IgD-negative memory B cell (primary cell): ENCODE measurements around the gene MLIP. TPM values are rescaled to one million over a fixed set of nuclear protein-coding genes. Genes with fewer than 3 reads are reported as not detected.

ENCODE experiments used
- H3K27ac Mint-ChIP-seq, 3 donors: one replicate each; pipeline ENCODE4 v1.8.0; 2020 to 2022; ENCODE audit warnings: mild to moderate bottlenecking in 3 of 3, mixed read lengths in 3 of 3, moderate library complexity in 1 of 3
- H3K27me3 Mint-ChIP-seq: one replicate; pipeline ENCODE4 v1.8.0; 2021; ENCODE audit warnings: mixed read lengths
- H3K36me3 Mint-ChIP-seq: one replicate; pipeline ENCODE4 v1.8.0; 2020; ENCODE audit warnings: mild to moderate bottlenecking, mixed read lengths
- H3K4me1 Mint-ChIP-seq, 3 donors: one replicate each; pipeline ENCODE4 v1.8.0; 2020 to 2022; ENCODE audit warnings: mixed read lengths in 3 of 3, mild to moderate bottlenecking in 1 of 3
- H3K4me3 Mint-ChIP-seq, 4 donors: one replicate each; pipeline ENCODE4 v1.8.0; 2020 to 2022; ENCODE audit warnings: mild to moderate bottlenecking in 4 of 4, mixed read lengths in 4 of 4, moderate library complexity in 3 of 4
- H3K9me3 Mint-ChIP-seq, 3 donors: one replicate each; pipeline ENCODE4 v1.8.0; 2020 to 2021; ENCODE audit warnings: mixed read lengths in 3 of 3, mild to moderate bottlenecking in 1 of 3
- polyA plus RNA-seq: library from polyadenylated mRNA; unstranded; fragments of 300-500 nt; fragmentation: Illumina TruSeq; gene quantifications from one replicate; pipeline ENCODE4 v1.2.3, GENCODE V29; 2021

MLIP gene
- polyA plus RNA-seq, 1 donor from 2014 or later: not detected

DNA sequence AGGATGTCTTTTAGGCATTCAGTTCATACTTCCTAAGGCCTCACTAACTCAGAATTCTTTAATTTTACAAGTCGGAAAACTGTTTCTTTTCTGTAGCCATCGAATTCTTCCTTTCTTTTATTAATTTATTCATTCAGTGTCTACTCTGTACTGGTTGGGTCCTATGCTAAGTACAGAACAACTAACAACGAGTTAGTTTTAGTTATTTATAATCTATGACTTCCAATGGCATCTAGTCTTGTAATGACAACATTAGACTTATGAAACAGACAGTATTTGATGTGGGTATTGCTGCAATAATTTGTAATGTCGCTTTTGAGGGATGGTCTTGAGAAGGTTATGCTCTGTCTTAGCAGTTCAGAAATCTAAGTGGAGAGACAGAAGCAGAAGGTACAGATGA, 141.7 kb downstream of the MLIP start:
- no peaks in the 10 kb centered on the region for H3K4me1 Mint-ChIP-seq
- peaks cover 1% of the 10 kb centered on the region for H3K27me3 Mint-ChIP-seq
- H3K9me3 Mint-ChIP-seq: no peaks in the 10 kb centered on the region
- no peak overlapping the region for H3K27ac Mint-ChIP-seq
- H3K4me3 Mint-ChIP-seq: no peak overlapping the region
- H3K36me3 Mint-ChIP-seq: peaks cover 3% of the 10 kb centered on the region

DNA sequence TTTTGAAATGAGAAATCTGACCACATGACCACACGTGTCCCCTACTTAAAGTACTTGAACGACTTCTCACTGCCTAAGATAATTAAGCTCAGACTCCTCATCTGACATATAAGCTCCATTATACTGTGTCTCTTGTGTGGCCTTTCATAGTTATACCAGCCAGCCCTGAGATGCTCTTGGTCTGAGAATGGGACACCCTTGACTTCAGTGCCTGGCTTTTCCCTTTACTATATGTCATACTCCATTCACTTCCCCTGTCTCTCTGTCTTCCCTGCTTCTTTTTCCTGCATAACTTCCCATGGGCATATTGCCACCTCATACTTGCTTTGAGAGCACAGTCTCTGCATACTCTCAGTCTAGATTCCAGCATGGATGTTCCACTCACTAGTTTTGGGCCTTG, 143.6 kb downstream of the MLIP start:
- no peak overlapping the region for H3K27ac Mint-ChIP-seq
- H3K4me3 Mint-ChIP-seq: no peak overlapping the region
- H3K36me3 Mint-ChIP-seq: peaks cover 3% of the 10 kb centered on the region
- no peaks in the 10 kb centered on the region for H3K9me3 Mint-ChIP-seq
- no peaks in the 10 kb centered on the region for H3K4me1 Mint-ChIP-seq
- peaks cover 1% of the 10 kb centered on the region for H3K27me3 Mint-ChIP-seq

DNA sequence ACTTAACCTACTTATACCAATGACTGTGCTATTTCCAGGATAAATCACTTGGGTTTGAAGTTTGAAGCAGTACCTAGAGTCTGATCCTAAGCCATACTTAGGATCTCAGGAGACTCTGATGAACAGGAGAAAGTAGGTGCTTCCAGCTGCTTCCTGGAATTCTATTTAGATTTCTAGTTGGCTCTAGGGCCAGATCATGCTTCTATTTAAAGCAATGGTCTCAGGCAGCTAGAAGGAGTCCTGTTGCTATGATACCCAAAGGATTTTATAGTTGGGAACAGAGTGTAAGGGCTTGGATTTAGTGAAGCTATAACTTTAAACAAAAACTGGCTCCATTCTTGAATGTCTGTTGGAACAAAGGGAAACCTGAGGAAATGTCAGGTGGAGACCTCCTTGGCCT, 144.6 kb downstream of the MLIP start:
- no peaks in the 10 kb centered on the region for H3K4me1 Mint-ChIP-seq
- no peaks in the 10 kb centered on the region for H3K9me3 Mint-ChIP-seq
- H3K27ac Mint-ChIP-seq: no peak overlapping the region
- peaks cover 1% of the 10 kb centered on the region for H3K27me3 Mint-ChIP-seq
- H3K36me3 Mint-ChIP-seq: peaks cover 3% of the 10 kb centered on the region
- no peak overlapping the region for H3K4me3 Mint-ChIP-seq

DNA sequence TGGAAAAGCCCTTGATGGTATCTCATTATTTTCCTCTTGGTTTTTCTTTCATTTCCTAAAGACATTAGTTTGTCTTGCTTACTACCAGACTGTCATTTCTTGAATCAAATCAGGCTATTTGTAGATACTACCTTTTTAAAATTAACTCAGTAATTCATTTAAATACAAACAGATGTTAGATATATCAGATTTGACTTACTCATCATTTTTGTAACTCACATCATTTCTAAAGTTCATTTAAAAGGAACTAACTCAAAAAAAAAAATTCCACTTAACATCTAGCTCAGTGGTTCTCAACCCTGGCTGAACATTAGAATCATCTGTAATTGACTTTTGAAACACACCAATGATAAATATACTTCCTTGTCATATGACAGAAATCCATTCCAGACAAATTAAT, 148.8 kb downstream of the MLIP start:
- H3K27ac Mint-ChIP-seq: no peak overlapping the region
- H3K4me1 Mint-ChIP-seq: peaks cover 0 to 1% (median 0%) of the 10 kb centered on the region in 3 donors
- no peaks in the 10 kb centered on the region for H3K27me3 Mint-ChIP-seq
- H3K9me3 Mint-ChIP-seq: no peaks in the 10 kb centered on the region
- peaks cover under 1% of the 10 kb centered on the region for H3K36me3 Mint-ChIP-seq
- H3K4me3 Mint-ChIP-seq: no peak overlapping the region

DNA sequence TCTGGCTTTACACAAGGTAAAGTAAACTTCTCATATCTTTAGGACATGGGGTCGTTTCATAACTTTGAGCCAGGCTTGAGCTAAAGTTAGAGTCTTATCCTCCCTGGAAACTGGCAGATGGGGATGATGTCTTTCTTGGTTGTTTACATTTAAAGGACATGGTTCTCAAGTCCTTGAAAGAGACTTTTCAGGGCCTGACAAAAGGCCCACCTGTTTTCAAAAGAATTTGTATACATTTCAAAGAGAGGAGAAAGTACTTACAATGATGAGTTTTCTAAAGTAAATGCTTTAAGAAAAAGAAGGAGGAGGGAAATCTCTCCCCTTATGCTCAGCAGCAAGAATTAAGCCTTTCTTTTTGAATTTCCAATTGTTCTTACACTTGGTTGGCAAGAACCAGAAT, 151.3 kb downstream of the MLIP start:
- no peaks in the 10 kb centered on the region for H3K27me3 Mint-ChIP-seq
- H3K36me3 Mint-ChIP-seq: no peaks in the 10 kb centered on the region
- H3K4me1 Mint-ChIP-seq: peaks cover 0 to 1% (median 0%) of the 10 kb centered on the region in 3 donors
- H3K4me3 Mint-ChIP-seq: no peak overlapping the region
- no peaks in the 10 kb centered on the region for H3K9me3 Mint-ChIP-seq
- no peak overlapping the region for H3K27ac Mint-ChIP-seq

DNA sequence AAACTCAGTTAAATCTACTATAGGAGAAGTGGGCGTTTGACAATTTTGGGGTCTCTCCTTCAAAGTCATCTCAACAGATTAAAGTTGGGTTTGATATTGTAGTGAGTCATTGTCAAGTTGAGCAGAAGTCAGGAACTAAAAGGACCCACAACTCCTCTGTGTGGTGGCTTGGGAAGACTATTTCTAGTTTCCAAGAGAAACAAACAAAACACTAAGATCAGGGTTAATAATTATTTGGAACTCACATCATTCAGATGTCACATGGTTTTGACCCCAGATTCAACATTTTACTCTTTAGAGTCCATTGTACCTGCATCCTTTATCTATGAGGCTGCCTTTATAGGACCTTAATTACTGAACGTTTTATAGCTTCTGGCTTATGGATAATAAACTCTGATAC, 151.7 kb downstream of the MLIP start:
- no peak overlapping the region for H3K4me3 Mint-ChIP-seq

DNA sequence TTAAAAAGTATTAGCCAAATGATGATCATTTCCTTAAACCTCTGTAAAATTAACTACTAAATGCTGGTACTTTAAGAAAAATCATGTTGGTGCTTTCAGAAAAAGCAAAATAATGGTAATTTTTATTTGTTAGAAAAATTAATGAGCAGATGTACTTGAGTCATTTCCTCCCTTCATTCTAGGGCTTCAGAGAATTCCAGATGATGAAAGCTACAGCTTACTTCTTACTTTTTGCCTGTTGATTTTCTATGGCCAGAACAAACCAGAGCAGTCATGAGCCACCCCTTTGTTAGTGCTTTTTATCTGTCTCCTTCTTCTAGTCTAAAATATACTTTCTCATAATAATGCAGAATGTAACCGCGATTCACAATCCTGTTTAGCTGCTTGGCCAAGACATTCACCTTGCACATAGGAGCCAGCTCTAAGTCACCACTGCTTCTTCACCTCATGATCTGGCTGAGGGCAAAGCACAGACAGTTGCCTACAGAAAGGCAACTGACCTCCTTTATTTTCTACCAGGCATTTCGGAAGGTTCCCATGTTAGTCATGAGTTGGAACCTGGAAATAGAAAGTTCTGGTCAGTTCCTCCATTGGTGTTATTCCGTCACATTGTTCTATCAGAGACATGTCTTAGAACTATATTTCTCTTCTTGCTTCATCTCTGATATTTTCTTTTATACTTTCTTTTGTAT, 153.5 kb downstream of the MLIP start:
- H3K27ac Mint-ChIP-seq: no peak overlapping the region
- H3K36me3 Mint-ChIP-seq: no peaks in the 10 kb centered on the region
- H3K4me1 Mint-ChIP-seq: peaks cover 0 to 1% (median 0%) of the 10 kb centered on the region in 3 donors
- H3K27me3 Mint-ChIP-seq: no peaks in the 10 kb centered on the region
- H3K9me3 Mint-ChIP-seq: no peaks in the 10 kb centered on the region
- no peak overlapping the region for H3K4me3 Mint-ChIP-seq

More for the DNA sequence above, 151.7 kb downstream of the MLIP start:
- H3K9me3 Mint-ChIP-seq: no peaks in the 10 kb centered on the region
- no peaks in the 10 kb centered on the region for H3K27me3 Mint-ChIP-seq
- no peak overlapping the region for H3K27ac Mint-ChIP-seq
- H3K4me1 Mint-ChIP-seq: peaks cover 0 to 1% (median 0%) of the 10 kb centered on the region in 3 donors
- H3K36me3 Mint-ChIP-seq: no peaks in the 10 kb centered on the region

DNA sequence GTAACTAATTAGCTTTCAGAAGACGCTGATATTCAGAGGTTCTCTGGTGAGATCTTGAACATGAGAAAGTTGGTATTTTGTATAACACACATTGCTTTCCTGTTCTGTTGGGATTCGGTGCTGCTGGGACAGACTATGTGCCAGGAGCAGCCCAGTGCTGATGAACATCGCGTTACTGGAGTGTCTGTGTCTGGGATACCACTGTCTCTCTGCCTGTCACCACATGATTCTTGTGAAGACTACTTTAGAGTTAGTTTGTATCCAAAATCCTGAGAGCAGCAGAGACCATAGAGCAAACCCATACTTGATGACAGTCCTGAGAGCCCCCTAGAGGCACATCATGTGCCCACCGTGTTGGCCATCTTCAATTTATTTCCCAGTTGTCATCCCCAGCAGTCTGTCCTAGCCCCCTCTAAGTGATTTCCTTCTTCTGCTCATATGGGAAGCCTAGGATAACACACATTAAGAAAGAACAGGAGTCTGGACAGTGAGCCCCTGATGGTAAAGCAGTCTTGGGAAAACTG, 155.2 kb downstream of the MLIP start:
- Mint-ChIP-seq H3K27ac (no peak overlapping the region), H3K4me1 (peaks cover 0 to 1% (median 0%) of the 10 kb centered on the region in 3 donors), H3K27me3 (no peaks in the 10 kb centered on the region), H3K4me3 (no peak overlapping the region), H3K9me3 (no peaks in the 10 kb centered on the region), H3K36me3 (no peaks in the 10 kb centered on the region)

DNA sequence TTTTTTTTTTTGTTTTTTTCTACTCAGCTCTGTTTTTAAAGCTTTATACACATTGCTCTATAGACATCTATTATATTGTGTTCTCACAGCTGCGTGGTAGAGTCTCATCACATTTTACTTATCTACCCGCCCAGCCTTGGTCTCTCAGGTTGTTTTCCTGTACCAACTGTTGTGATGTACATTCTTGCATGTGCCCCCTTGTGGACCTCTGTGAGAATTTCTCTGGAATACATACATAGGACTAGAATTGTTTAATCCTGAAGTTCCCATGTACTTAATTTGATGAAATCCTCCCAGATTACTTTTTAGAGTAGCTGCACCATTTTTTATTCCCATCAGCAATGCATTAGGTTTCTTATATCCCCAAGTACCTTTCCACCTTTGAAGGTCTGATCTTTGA, 156.6 kb downstream of the MLIP start:
- peaks cover 0 to 1% (median 0%) of the 10 kb centered on the region in 3 donors for H3K4me1 Mint-ChIP-seq
- no peaks in the 10 kb centered on the region for H3K9me3 Mint-ChIP-seq
- H3K27me3 Mint-ChIP-seq: no peaks in the 10 kb centered on the region
- H3K27ac Mint-ChIP-seq: no peak overlapping the region
- no peak overlapping the region for H3K4me3 Mint-ChIP-seq
- no peaks in the 10 kb centered on the region for H3K36me3 Mint-ChIP-seq

DNA sequence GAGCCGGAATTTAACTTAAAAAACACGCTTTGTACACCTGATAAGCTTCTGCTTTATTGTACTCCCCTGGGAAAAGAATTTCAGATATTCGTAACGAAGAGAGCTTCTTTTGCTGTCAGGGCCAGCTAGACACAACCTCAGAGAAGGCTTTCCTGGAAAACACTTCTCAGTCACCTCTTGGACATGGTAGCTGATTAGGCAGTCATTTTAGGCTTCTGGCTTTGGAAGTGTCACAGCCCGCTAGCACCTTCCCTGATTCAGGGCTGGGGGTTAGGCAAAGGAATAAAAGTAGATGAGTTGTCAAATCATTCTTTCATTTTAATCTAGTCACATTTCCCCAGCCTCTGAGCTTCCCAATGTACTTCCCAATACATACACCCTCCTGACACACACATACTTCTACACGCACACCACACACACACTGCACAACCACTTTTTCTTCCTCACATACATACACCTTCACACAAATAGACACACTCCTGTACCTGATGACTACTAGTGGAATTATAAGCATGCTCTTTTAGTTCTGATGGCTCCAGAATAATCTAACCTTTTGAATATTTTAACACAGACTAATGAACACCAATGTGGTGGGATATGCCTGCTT, 162.1 kb downstream of the MLIP start:
- Mint-ChIP-seq H3K4me1 (no peaks in the 10 kb centered on the region), H3K36me3 (peaks cover 3% of the 10 kb centered on the region), H3K27ac (no peak overlapping the region), H3K9me3 (peaks cover 0 to 6% (median 5%) of the 10 kb centered on the region in 3 donors), H3K27me3 (no peaks in the 10 kb centered on the region), H3K4me3 (no peak overlapping the region)

DNA sequence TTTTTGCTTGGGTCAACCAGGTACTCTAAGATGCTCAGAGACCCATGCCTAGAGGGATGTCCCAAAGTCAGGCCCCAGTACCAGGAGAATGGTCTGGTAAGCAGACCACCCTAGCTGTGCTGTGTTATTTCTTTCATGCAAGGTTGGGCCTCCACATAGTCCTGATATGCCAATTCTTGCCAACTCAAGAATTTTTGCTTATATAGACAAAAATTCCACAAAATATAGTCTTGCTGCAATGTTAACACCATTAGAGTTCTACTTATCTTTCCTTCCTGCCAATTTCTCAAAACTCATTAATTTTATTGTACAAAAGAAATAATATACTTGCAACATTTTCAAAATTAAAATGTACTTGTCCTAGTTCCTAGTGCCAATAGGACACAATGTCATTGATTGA, 163.1 kb downstream of the MLIP start:
- H3K27ac Mint-ChIP-seq: no peak overlapping the region
- H3K4me3 Mint-ChIP-seq: no peak overlapping the region
- H3K36me3 Mint-ChIP-seq: peaks cover 3% of the 10 kb centered on the region
- peaks cover 0 to 6% (median 5%) of the 10 kb centered on the region in 3 donors for H3K9me3 Mint-ChIP-seq
- H3K27me3 Mint-ChIP-seq: no peaks in the 10 kb centered on the region
- no peaks in the 10 kb centered on the region for H3K4me1 Mint-ChIP-seq

DNA sequence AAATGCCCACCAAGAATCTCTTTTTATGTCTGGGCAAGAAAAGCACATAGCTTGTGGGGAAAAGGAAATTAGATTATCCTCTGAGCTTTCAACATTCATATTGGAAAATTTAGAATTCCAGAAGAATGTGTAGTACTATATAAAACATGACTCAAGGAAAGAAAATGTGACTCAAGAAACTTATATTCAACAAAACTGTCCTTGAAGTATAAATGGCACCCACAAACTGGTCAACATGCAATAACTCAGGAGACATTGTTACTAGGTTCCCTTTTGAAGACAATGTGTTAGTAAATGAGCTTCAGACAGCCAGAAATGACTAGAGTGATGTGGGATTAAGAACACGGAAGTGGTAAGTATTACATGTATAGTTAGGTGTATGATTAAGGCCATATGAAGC, 170.9 kb downstream of the MLIP start:
- H3K4me1 Mint-ChIP-seq: no peaks in the 10 kb centered on the region
- no peak overlapping the region for H3K27ac Mint-ChIP-seq
- H3K9me3 Mint-ChIP-seq: peaks cover 0 to 3% (median 3%) of the 10 kb centered on the region in 3 donors
- peaks cover 3% of the 10 kb centered on the region for H3K36me3 Mint-ChIP-seq
- no peak overlapping the region for H3K4me3 Mint-ChIP-seq
- no peaks in the 10 kb centered on the region for H3K27me3 Mint-ChIP-seq

DNA sequence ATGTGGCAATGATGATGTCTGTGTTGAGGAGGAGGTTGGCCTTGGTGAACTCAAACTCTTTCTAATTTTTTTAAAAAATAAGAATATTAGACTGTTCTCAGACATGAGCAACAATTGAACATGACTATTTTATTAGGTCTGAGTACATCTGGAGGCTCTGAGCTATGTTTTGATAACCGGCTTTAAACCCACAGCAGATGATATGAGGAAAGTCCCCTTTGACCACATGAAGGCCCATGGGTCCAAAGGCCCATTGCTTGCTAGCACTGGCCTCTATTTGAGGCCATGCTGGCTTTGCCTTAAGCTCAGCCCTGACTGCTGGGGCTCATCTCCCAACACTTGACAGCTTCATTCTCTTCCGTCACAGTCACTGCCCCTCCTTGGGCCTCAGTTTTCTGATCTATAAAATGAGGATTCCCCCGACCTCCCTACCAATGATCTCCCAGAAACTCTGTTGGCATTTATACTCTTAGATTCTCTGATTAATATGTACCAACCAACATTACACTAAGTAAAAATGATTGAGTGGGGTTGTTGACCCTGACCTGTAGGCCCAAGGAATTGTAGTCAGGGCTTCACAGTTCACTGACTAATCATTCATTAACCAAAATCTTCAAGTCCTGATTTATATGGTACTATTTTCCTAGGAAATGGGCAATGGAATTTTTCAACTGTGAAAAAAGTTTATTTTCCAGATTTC, 173.1 kb downstream of the MLIP start:
- H3K36me3 Mint-ChIP-seq: no peaks in the 10 kb centered on the region
- H3K27ac Mint-ChIP-seq: no peak overlapping the region
- H3K4me3 Mint-ChIP-seq: no peak overlapping the region
- no peaks in the 10 kb centered on the region for H3K27me3 Mint-ChIP-seq
- no peaks in the 10 kb centered on the region for H3K4me1 Mint-ChIP-seq
- H3K9me3 Mint-ChIP-seq: no peaks in the 10 kb centered on the region

DNA sequence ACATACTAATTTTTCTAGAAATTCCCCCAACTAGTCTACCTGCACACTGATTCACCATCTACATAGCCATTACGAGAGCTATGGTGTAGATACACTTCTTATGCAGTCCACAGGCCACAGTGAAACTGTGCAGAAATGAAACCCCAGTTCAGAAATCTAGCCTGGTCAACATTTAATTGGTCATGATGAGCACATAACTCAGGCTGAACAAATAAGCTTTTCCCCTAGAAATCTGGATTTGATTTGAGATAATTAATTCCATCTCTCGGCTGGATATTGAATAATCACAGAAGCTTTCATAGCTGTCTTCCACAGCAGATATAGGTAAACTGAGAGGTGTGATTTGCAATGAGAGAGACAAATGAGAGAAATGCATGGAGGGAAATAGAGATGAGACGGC, 174.4 kb downstream of the MLIP start:
- Mint-ChIP-seq H3K27me3 (no peaks in the 10 kb centered on the region), H3K4me3 (no peak overlapping the region), H3K4me1 (peaks cover 0 to 2% (median 0%) of the 10 kb centered on the region in 3 donors), H3K36me3 (no peaks in the 10 kb centered on the region), H3K27ac (no peak overlapping the region), H3K9me3 (no peaks in the 10 kb centered on the region)

DNA sequence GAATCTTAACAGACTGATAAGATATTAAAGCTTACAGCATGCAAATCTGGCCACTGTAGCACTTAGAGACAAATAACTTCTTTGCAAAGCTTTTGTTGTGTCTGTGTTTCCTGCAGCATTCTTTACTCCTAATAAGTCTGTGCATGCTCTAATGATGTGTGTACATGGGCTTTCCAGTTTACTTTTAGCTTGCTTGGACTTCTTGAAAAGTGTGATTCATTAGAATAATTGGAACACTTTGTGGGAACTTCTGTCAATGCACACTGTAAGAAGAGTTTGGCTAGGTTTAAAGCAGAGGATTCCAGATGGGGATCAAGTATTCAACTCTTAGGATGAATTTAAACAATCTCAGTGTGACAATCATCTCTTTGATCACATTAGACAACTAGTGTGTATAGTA, 174.9 kb downstream of the MLIP start:
- H3K9me3 Mint-ChIP-seq: no peaks in the 10 kb centered on the region
- no peak overlapping the region for H3K4me3 Mint-ChIP-seq

More for the DNA sequence above, 174.9 kb downstream of the MLIP start:
- H3K36me3 Mint-ChIP-seq: no peaks in the 10 kb centered on the region
- H3K4me1 Mint-ChIP-seq: peaks cover 0 to 6% (median under 1%) of the 10 kb centered on the region in 3 donors
- no peak overlapping the region for H3K27ac Mint-ChIP-seq
- no peaks in the 10 kb centered on the region for H3K27me3 Mint-ChIP-seq
